22Rv1 (cell line): ENCODE results near the gene STARD7.

Experiments
- ZFX ChIP-seq: fragments of 450-650 bp; IDR thresholded peaks from 2 replicates; pipeline ENCODE4 v1.6.1; 2017; ENCODE audit warnings: antibody characterized with exemption, borderline replicate concordance
- TF ChIP-seq, protein P1 (sequence below): fragments of 450-650 bp; IDR thresholded peaks from 2 replicates; pipeline ENCODE4 v1.5.1; 2017; ENCODE audit warnings: mild to moderate bottlenecking

DNA sequence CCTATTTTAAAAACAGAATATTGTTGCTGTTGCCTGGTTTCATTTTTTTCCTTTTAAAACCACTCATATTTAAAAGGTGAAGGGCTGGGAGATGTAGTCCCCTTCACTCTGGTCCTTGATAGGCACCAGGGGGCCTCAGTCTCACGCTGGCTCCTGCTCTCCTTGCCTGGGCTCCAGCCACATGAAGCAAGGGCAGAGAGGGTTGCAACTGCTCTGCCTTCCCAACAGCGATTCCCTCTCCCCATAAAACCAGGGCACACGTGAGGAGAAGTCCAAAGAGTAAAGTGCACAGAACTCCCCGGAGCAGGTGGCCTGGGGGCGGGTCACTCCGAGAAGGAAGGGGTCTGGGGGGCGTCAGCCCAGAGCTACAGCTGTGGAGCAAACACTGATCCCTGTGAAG, 44.4 kb upstream of the STARD7 start:
- TF ChIP-seq, protein P1, sequence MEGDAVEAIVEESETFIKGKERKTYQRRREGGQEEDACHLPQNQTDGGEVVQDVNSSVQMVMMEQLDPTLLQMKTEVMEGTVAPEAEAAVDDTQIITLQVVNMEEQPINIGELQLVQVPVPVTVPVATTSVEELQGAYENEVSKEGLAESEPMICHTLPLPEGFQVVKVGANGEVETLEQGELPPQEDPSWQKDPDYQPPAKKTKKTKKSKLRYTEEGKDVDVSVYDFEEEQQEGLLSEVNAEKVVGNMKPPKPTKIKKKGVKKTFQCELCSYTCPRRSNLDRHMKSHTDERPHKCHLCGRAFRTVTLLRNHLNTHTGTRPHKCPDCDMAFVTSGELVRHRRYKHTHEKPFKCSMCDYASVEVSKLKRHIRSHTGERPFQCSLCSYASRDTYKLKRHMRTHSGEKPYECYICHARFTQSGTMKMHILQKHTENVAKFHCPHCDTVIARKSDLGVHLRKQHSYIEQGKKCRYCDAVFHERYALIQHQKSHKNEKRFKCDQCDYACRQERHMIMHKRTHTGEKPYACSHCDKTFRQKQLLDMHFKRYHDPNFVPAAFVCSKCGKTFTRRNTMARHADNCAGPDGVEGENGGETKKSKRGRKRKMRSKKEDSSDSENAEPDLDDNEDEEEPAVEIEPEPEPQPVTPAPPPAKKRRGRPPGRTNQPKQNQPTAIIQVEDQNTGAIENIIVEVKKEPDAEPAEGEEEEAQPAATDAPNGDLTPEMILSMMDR, result no peak
- no peak for TF ChIP-seq ZFX
